ENCODE data around the gene ARMC5. TPM values are rescaled to one million over a fixed set of nuclear protein-coding genes. Genes with fewer than 3 reads are reported as not detected.

The ARMC5 gene
- total and polyA plus RNA-seq, 10 of the 15 experiments (the other 5 are each of a cell fraction or from before 2014, with no cell fraction given) = 0.06 to 13.2 (median 5.6) TPM

- TF ChIP-seq E4F1 (IDR thresholded peaks at IDR 0.05; ENCODE audit: borderline replicate concordance, partially characterized antibody) (peak; percentile 63), RB1 (IDR thresholded peaks at IDR 0.05; ENCODE audit: borderline replicate concordance) (peak; percentile 76; the same call in 1 of the 2 replicates), RAD51 (IDR thresholded peaks at IDR 0.05) (no peak), NR2F1 (conservative IDR thresholded peaks at IDR 0.05) (0 out of 2 replicates have a peak, but pooled peaks have one; percentile 10), TARDBP (IDR thresholded peaks at IDR 0.05; ENCODE audit: borderline replicate concordance) (peak; percentile 64; the same call in 1 of the 2 replicates), CEBPZ (IDR thresholded peaks at IDR 0.05; ENCODE audit: low read depth, low read length) (no peak), CHD1 (IDR thresholded peaks at IDR 0.05; ENCODE audit: low read depth, low read length) (no peak), NFYB (IDR thresholded peaks at IDR 0.05; ENCODE audit: insufficient read depth, low read depth, low read length) (no peak), CHD4 (IDR thresholded peaks at IDR 0.05) (no peak), CBFB (IDR thresholded peaks at IDR 0.05; ENCODE audit: low read depth) (peak; percentile 69; the same call in 1 of the 2 replicates), PKNOX1 (IDR thresholded peaks at IDR 0.05) (no peak), PBX3 (IDR thresholded peaks at IDR 0.05; ENCODE audit: insufficient replicate concordance, low read depth, low read length) (no peak), NR2C1 (IDR thresholded peaks at IDR 0.05) (no peak; the same call in 1 of the 2 replicates), SPI1 (IDR thresholded peaks at IDR 0.05; ENCODE audit: borderline replicate concordance, insufficient read depth, low read depth, low read length) (no peak), KDM1A (IDR thresholded peaks at IDR 0.05; ENCODE audit: borderline replicate concordance) (no peak), SUZ12 (IDR thresholded peaks at IDR 0.05; ENCODE audit: unreplicated experiment) (no peak), PRDM15 (CRISPR knock-in tag; IDR thresholded peaks at IDR 0.05) (no peak)
Observed at GRCh38 chr16:31507929-31508705, 48.8 kb downstream of the ARMC5 start, which contains the start of gene RUSF1 (continued).

Data from GM12878 (cell line).